ENCODE data around the gene EIF2A. TPM values are rescaled to one million over a fixed set of nuclear protein-coding genes. Genes with fewer than 3 reads are reported as not detected.

Gene EIF2A
- total RNA-seq, 4 donors from 2014 or later: 132 to 223 (median 187) TPM

- no peak for DNase-seq (ENCODE audit: low spot score in 2 of 2)
- TF ChIP-seq CTCF (IDR thresholded peaks at IDR 0.05): no peak
- TF ChIP-seq POLR2A (IDR thresholded peaks at IDR 0.05): no peak
- intact Hi-C loops (cut with DNase I; ENCODE audit: low total_unique reads): no loop called here
- H3K4me3 ChIP-seq (ENCODE audit: low read depth, poor library complexity, severe bottlenecking): no peak overlapping the region
Observed at GRCh38 chr3:150544041-150544440, 2.5 kb upstream of the EIF2A start.

- intact Hi-C loops (cut with DNase I; ENCODE audit: low total_unique reads): no loop called here
- no peak for DNase-seq (ENCODE audit: low spot score in 2 of 2)
- no peak overlapping the region for H3K4me3 ChIP-seq (ENCODE audit: low read depth, poor library complexity, severe bottlenecking)
- WGBS, 2 donors: 0 to 3% methylated on average over 1 of the region's 1 CpG
- TF ChIP-seq POLR2A (IDR thresholded peaks at IDR 0.05) (no peak), CTCF (IDR thresholded peaks at IDR 0.05) (no peak)
Observed at GRCh38 chr3:150544726-150545125, 1.9 kb upstream of the EIF2A start.

- DNase-seq (ENCODE audit: low spot score in 2 of 2): peak; percentile 40 to 91
- H3K4me3 ChIP-seq (ENCODE audit: low read depth, poor library complexity, severe bottlenecking): peak overlapping the region; percentile 98
- intact Hi-C loops (cut with DNase I; ENCODE audit: low total_unique reads): no loop called here
- WGBS, 2 donors: 0 to 1% methylated on average over 18 to 33 of the region's 54 CpGs
- TF ChIP-seq CTCF (IDR thresholded peaks at IDR 0.05) (no peak), POLR2A (IDR thresholded peaks at IDR 0.05) (no peak)
Observed at GRCh38 chr3:150545419-150546225, 965 bp upstream of the EIF2A start.

- H3K4me3 ChIP-seq (ENCODE audit: low read depth, poor library complexity, severe bottlenecking): peak overlapping the region; percentile 43
- 15 to 23% methylated on average over 7 of the region's 7 CpGs for WGBS, 2 donors
- DNase-seq (ENCODE audit: low spot score in 2 of 2): no peak
- TF ChIP-seq CTCF (IDR thresholded peaks at IDR 0.05) (no peak), POLR2A (IDR thresholded peaks at IDR 0.05) (no peak)
- intact Hi-C loops (cut with DNase I; ENCODE audit: low total_unique reads): no loop called here
Observed at GRCh38 chr3:150547045-150547741, 606 bp downstream of the EIF2A start.

- intact Hi-C loops (cut with DNase I; ENCODE audit: low total_unique reads): no loop called here
- 90 to 95% methylated on average over 4 of the region's 4 CpGs for WGBS, 2 donors
- no peak for DNase-seq (ENCODE audit: low spot score in 2 of 2)
- H3K4me3 ChIP-seq (ENCODE audit: low read depth, poor library complexity, severe bottlenecking): no peak overlapping the region
- TF ChIP-seq POLR2A (IDR thresholded peaks at IDR 0.05) (no peak), CTCF (IDR thresholded peaks at IDR 0.05) (no peak)
Observed at GRCh38 chr3:150555859-150556436, 9.4 kb downstream of the EIF2A start.
